ENCODE measurements around the gene MAP7. TPM values are rescaled to one million over a fixed set of nuclear protein-coding genes. Genes with fewer than 3 reads are reported as not detected.

The MAP7 gene
- total and polyA plus RNA-seq, 2 of the 13 experiments (the other 11 are each of a cell fraction or from before 2014, with no cell fraction given) = 0.04 TPM; not detected in 1

DNA sequence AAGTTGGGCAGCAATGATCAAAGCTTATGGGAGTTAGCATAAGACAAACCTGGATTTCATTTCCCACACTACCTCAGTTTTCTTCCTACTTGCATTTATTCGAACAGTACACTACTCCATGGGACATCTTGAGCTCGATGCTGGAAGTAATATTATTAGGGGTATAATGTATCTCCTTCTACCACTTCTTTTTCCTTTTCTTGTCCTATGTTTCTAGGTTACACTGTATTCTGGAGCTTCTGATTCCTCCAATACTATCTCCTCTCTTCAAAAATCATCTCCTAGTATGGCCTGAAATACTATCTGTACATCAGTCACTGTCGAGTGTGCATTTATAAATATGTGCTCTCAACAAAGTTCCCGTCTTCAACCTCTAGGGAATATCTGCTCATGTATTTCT is 124.4 kb downstream of the MAP7 start:
- no peaks in the 10 kb centered on the region for H3K9me3 ChIP-seq (ENCODE audit: low read length)
- BruUV-seq (replicated peaks) = no TSS peak
- H3K79me2 ChIP-seq (ENCODE audit: insufficient read depth, low read length) = no peaks in the 10 kb centered on the region
- H3K36me3 ChIP-seq (replicated peaks in 1 of 2; ENCODE audit: control insufficient read depth in 1 of 2, insufficient read depth in 2 of 2, low read length in 2 of 2) = no peaks in the 10 kb centered on the region
- no peak overlapping the region for H3K27ac ChIP-seq (ENCODE audit: extremely low read length, insufficient read depth, low read length)
- intact Hi-C loops (cut with micrococcal nuclease; ENCODE audit: unreplicated experiment) (no loop called here), in situ Hi-C loops (cut with HindIII; ENCODE audit: extremely low pct_ligation_motif_present, low pct_unique_long_range_greater_than_20kb) (no loop called here)
- CTCF ChIA-PET (ENCODE audit: low intra/inter-chr PET ratio, low total read pairs) = no interaction called here
- no peaks in the 10 kb centered on the region for H3K27me3 ChIP-seq (ENCODE audit: control insufficient read depth in 1 of 2, insufficient read depth in 2 of 2, low read length in 2 of 2)
- H3K4me3 ChIP-seq (replicated peaks in 1 of 3; ENCODE audit: insufficient read depth in 1 of 3, low read depth in 2 of 3, low read length in 3 of 3) = no peak overlapping the region
- H2AFZ ChIP-seq (ENCODE audit: low read length) = no peak overlapping the region
- under 1% methylated on average over 4 of the region's 4 CpGs for WGBS (ENCODE audit: low lambda C conversion rate)
- no peaks in the 10 kb centered on the region for H4K20me1 ChIP-seq (ENCODE audit: insufficient read depth, low read length)
- no peak for FAIRE-seq
- H3K4me2 ChIP-seq (ENCODE audit: low read depth, low read length) = no peak overlapping the region
- H3K4me1 ChIP-seq (ENCODE audit: insufficient read depth, low read length) = no peaks in the 10 kb centered on the region
- ATAC-seq = no peak
- TF ChIP-seq SRSF1 (optimal IDR thresholded peaks at IDR 0.05; ENCODE audit: low read depth, low read length) (no peak), ZNF235 (CRISPR knock-in tag; IDR thresholded peaks at IDR 0.05; ENCODE audit: borderline replicate concordance) (no peak), FLYWCH1 (CRISPR knock-in tag; IDR thresholded peaks at IDR 0.05) (no peak), HNRNPL (IDR thresholded peaks at IDR 0.05; ENCODE audit: low read depth, low read length) (no peak), STAG1 (CRISPR knock-in tag; IDR thresholded peaks at IDR 0.05) (no peak), SALL1 (CRISPR knock-in tag; IDR thresholded peaks at IDR 0.05) (no peak), ZC3H13 (CRISPR knock-in tag; IDR thresholded peaks at IDR 0.05) (no peak), SCMH1 (CRISPR knock-in tag; IDR thresholded peaks at IDR 0.05; ENCODE audit: borderline replicate concordance) (no peak), ZNF296 (CRISPR knock-in tag; conservative IDR thresholded peaks at IDR 0.05) (no peak), XBP1 (CRISPR knock-in tag; IDR thresholded peaks at IDR 0.05) (no peak), SMARCE1 (IDR thresholded peaks at IDR 0.05; ENCODE audit: borderline replicate concordance) (no peak), SMAD1 (CRISPR knock-in tag; IDR thresholded peaks at IDR 0.05; ENCODE audit: borderline replicate concordance, low read depth) (no peak), MTF1 (CRISPR knock-in tag; IDR thresholded peaks at IDR 0.05) (no peak), ZBTB1 (CRISPR knock-in tag; IDR thresholded peaks at IDR 0.05; ENCODE audit: borderline replicate concordance) (no peak), IKZF4 (CRISPR knock-in tag; IDR thresholded peaks at IDR 0.05; ENCODE audit: borderline replicate concordance, low read depth, not compliant biosample characterization) (no peak), ZBTB7A (CRISPR knock-in tag; IDR thresholded peaks at IDR 0.05) (no peak)
- TF ChIP-seq, protein P1, sequence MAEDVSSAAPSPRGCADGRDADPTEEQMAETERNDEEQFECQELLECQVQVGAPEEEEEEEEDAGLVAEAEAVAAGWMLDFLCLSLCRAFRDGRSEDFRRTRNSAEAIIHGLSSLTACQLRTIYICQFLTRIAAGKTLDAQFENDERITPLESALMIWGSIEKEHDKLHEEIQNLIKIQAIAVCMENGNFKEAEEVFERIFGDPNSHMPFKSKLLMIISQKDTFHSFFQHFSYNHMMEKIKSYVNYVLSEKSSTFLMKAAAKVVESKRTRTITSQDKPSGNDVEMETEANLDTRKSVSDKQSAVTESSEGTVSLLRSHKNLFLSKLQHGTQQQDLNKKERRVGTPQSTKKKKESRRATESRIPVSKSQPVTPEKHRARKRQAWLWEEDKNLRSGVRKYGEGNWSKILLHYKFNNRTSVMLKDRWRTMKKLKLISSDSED (CRISPR knock-in tag; IDR thresholded peaks at IDR 0.05) = no peak
- TF ChIP-seq, protein P2, sequence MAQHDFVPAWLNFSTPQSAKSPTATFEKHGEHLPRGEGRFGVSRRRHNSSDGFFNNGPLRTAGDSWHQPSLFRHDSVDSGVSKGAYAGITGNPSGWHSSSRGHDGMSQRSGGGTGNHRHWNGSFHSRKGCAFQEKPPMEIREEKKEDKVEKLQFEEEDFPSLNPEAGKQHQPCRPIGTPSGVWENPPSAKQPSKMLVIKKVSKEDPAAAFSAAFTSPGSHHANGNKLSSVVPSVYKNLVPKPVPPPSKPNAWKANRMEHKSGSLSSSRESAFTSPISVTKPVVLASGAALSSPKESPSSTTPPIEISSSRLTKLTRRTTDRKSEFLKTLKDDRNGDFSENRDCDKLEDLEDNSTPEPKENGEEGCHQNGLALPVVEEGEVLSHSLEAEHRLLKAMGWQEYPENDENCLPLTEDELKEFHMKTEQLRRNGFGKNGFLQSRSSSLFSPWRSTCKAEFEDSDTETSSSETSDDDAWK (CRISPR knock-in tag; IDR thresholded peaks at IDR 0.05) = no peak
- POLR2A ChIA-PET = no interaction called here
- no peak overlapping the region for H3K9ac ChIP-seq (ENCODE audit: insufficient read depth, low read depth, low read length)
- DNase-seq (ENCODE audit: low spot score) = no peak

All from HepG2 (cell line).